SK-N-DZ (cell line): ENCODE results near the gene PARP8. TPM values are rescaled to one million over a fixed set of nuclear protein-coding genes. Genes with fewer than 3 reads are reported as not detected.
"Not testable (repeated sequence)": the region's sequence is repeated elsewhere in the genome, so short reads cannot be mapped to it uniquely, and the experiment has no call there.

Experiments
- DNase-seq: peaks from one replicate; pipeline ENCODE4 v3.0.0-alpha.2; 2015; ENCODE audit warnings: low spot score
- polyA plus RNA-seq, 2 experiments: library from polyadenylated mRNA; depleted of rRNA; stranded (reverse); fragments of >200 nt; gene quantifications; 2 replicates each; pipeline ENCODE4 v1.2.3, GENCODE V29; 2014

Gene PARP8
- 0.95 and 1.2 TPM in 2 replicates for polyA plus RNA-seq (2014; cell fraction: cytosol; rRNA removed)
- 2.7 and 2.9 TPM in 2 replicates for polyA plus RNA-seq (2014; cell fraction: nucleus; rRNA removed)

- DNase-seq, result peak; percentile 29
These were observed at the start of gene PARP8 for GRCh38 chr5:50666261-50667022. TSS of gene PARP8 (plus strand) at chr5:50666637. CDS start at chr5:50667096, 459 bp downstream.

GRCh38 chr5:50623666-50624065, 42.8 kb upstream of the PARP8 start:
- no peak for DNase-seq

- DNase-seq, result not testable (repeated sequence)
These were observed 31.6 kb upstream of the PARP8 start for GRCh38 chr5:50634866-50635265.

- not testable (repeated sequence) for DNase-seq
These were observed 28.9 kb upstream of the PARP8 start for GRCh38 chr5:50637576-50637975.

GRCh38 chr5:50646591-50646990, 19.8 kb upstream of the PARP8 start:
- peak; percentile 92 for DNase-seq

- no peak for DNase-seq
These were observed 18.7 kb upstream of the PARP8 start for GRCh38 chr5:50647726-50648125.

GRCh38 chr5:50653946-50654345, 12.5 kb upstream of the PARP8 start:
- DNase-seq, result no peak

GRCh38 chr5:50655067-50655809, 11.2 kb upstream of the PARP8 start:
- DNase-seq, result no peak

- no peak for DNase-seq
These were observed 10.6 kb upstream of the PARP8 start for GRCh38 chr5:50655810-50656205.

GRCh38 chr5:50657044-50657443, 9.4 kb upstream of the PARP8 start:
- DNase-seq, result no peak

GRCh38 chr5:50658246-50658645, 8.2 kb upstream of the PARP8 start:
- DNase-seq, result no peak

- no peak for DNase-seq
These were observed 2.8 kb upstream of the PARP8 start for GRCh38 chr5:50663636-50664035.

GRCh38 chr5:50665091-50665490, 1.3 kb upstream of the PARP8 start:
- no peak for DNase-seq

GRCh38 chr5:50665761-50666202, 655 bp upstream of the PARP8 start:
- not testable (repeated sequence) for DNase-seq

- DNase-seq, result peak; percentile 40
These were observed 701 bp downstream of the PARP8 start for GRCh38 chr5:50667023-50667652.

GRCh38 chr5:50667653-50668595, 1.5 kb downstream of the PARP8 start:
- DNase-seq, result peak; percentile 40

GRCh38 chr5:50668636-50669035, 2.2 kb downstream of the PARP8 start:
- not testable (repeated sequence) for DNase-seq

GRCh38 chr5:50672663-50673062, 6.2 kb downstream of the PARP8 start:
- DNase-seq, result no peak

- not testable (repeated sequence) for DNase-seq
These were observed 7.0 kb downstream of the PARP8 start for GRCh38 chr5:50673444-50673843.

- DNase-seq, result no peak
These were observed 8.9 kb downstream of the PARP8 start for GRCh38 chr5:50675385-50675784.

GRCh38 chr5:50679554-50679953, 13.1 kb downstream of the PARP8 start:
- not testable (repeated sequence) for DNase-seq
